CD4-positive, alpha-beta T cell treated with Interleukin-15 for 4 hours (primary cell): ENCODE measurements around the gene SLC43A1.
A peak's percentile ranks its signal among the peaks of the same experiment; 100 is the strongest.
"Not testable (repeated sequence)": the region's sequence is repeated elsewhere in the genome, so short reads cannot be mapped to it uniquely, and the experiment has no call there.

Source experiments
- DNase-seq: peaks from one replicate; pipeline ENCODE4 v3.0.0-alpha.2; 2020; ENCODE audit warnings: low spot score

SLC43A1 gene

GRCh38 chr11:57515332-57516060 lies at the start of gene SLC43A1:
TSS of gene SLC43A1 (minus strand) at chr11:57515702. CDS start at chr11:57514111, 1,591 bp downstream.
- DNase-seq = no peak

GRCh38 chr11:57562596-57562995 lies 47.1 kb upstream of the SLC43A1 start:
- DNase-seq = no peak

GRCh38 chr11:57560146-57560545 lies 44.6 kb upstream of the SLC43A1 start:
- DNase-seq = no peak

- DNase-seq = no peak
Measured at GRCh38 chr11:57556041-57556440, 40.5 kb upstream of the SLC43A1 start.

GRCh38 chr11:57555393-57555792 lies 39.9 kb upstream of the SLC43A1 start:
- no peak for DNase-seq

- DNase-seq = no peak
Measured at GRCh38 chr11:57552479-57552878, 37.0 kb upstream of the SLC43A1 start.

- DNase-seq = no peak
Measured at GRCh38 chr11:57551941-57552340, 36.4 kb upstream of the SLC43A1 start.

GRCh38 chr11:57549983-57550382 lies 34.5 kb upstream of the SLC43A1 start:
- DNase-seq = no peak

GRCh38 chr11:57547854-57548377 lies 32.4 kb upstream of the SLC43A1 start:
- DNase-seq = peak; percentile 23

GRCh38 chr11:57546869-57547475 lies 31.5 kb upstream of the SLC43A1 start:
- DNase-seq = no peak

- DNase-seq = no peak
Measured at GRCh38 chr11:57546451-57546850, 30.9 kb upstream of the SLC43A1 start.

- no peak for DNase-seq
Measured at GRCh38 chr11:57545883-57546282, 30.4 kb upstream of the SLC43A1 start.

GRCh38 chr11:57544566-57544965 lies 29.1 kb upstream of the SLC43A1 start:
- no peak for DNase-seq

GRCh38 chr11:57543593-57543992 lies 28.1 kb upstream of the SLC43A1 start:
- no peak for DNase-seq

GRCh38 chr11:57542582-57542981 lies 27.1 kb upstream of the SLC43A1 start:
- DNase-seq = no peak

- DNase-seq = no peak
Measured at GRCh38 chr11:57541169-57541568, 25.7 kb upstream of the SLC43A1 start.

- no peak for DNase-seq
Measured at GRCh38 chr11:57539342-57539741, 23.8 kb upstream of the SLC43A1 start.

- DNase-seq = no peak
Measured at GRCh38 chr11:57536947-57537619, 21.6 kb upstream of the SLC43A1 start, which contains the start of gene SMTNL1. TSS of gene SMTNL1 (plus strand) at chr11:57537595. CDS start at chr11:57542643, 5,048 bp downstream.

- DNase-seq = not testable (repeated sequence)
Measured at GRCh38 chr11:57534449-57534848, 18.9 kb upstream of the SLC43A1 start.

GRCh38 chr11:57530596-57531507 lies 15.3 kb upstream of the SLC43A1 start, which contains the start of gene TIMM10:
TSS of gene TIMM10 (minus strand) at chr11:57530754. CDS start at chr11:57530189, 565 bp downstream.
- DNase-seq = peak; percentile 96

- no peak for DNase-seq
Measured at GRCh38 chr11:57530215-57530595, 14.7 kb upstream of the SLC43A1 start.

- no peak for DNase-seq
Measured at GRCh38 chr11:57529012-57529411, 13.5 kb upstream of the SLC43A1 start.
